HG03039 (cell line): ENCODE data around the gene ITGA1.
"Not testable (repeated sequence)": the region's sequence is repeated elsewhere in the genome, so short reads cannot be mapped to it uniquely, and the experiment has no call there.

Experiments used
- ATAC-seq: cut with Tn5 transposase; IDR thresholded peaks from one replicate; pipeline ENCODE4 v1.9.1; 2021; ENCODE audit warnings: mild to moderate bottlenecking, moderate library complexity; ENCODE audit not compliant: unreplicated experiment

Gene ITGA1

GRCh38 chr5:52861368-52861767 lies 73.7 kb downstream of the ITGA1 start:
- no peak for ATAC-seq

- ATAC-seq, result no peak
These were observed 76.1 kb downstream of the ITGA1 start for GRCh38 chr5:52863715-52864290.

GRCh38 chr5:52864371-52864770 lies 76.7 kb downstream of the ITGA1 start:
- no peak for ATAC-seq

GRCh38 chr5:52864884-52865283 lies 77.2 kb downstream of the ITGA1 start:
- no peak for ATAC-seq

- not testable (repeated sequence) for ATAC-seq
These were observed 78.3 kb downstream of the ITGA1 start for GRCh38 chr5:52865991-52866390.

GRCh38 chr5:52867809-52868208 lies 80.1 kb downstream of the ITGA1 start:
- ATAC-seq, result no peak

GRCh38 chr5:52868417-52868816 lies 80.7 kb downstream of the ITGA1 start:
- ATAC-seq, result no peak

- ATAC-seq, result no peak
These were observed 81.7 kb downstream of the ITGA1 start for GRCh38 chr5:52869391-52869790.

- no peak for ATAC-seq
These were observed 82.7 kb downstream of the ITGA1 start for GRCh38 chr5:52870448-52870847.

GRCh38 chr5:52875827-52876226 lies 88.1 kb downstream of the ITGA1 start:
- ATAC-seq, result no peak

- no peak for ATAC-seq
These were observed 88.7 kb downstream of the ITGA1 start for GRCh38 chr5:52876456-52876855.

GRCh38 chr5:52878656-52879055 lies 90.9 kb downstream of the ITGA1 start:
- ATAC-seq, result no peak

- no peak for ATAC-seq
These were observed 92.8 kb downstream of the ITGA1 start for GRCh38 chr5:52880541-52880940.

- ATAC-seq, result no peak
These were observed 93.8 kb downstream of the ITGA1 start for GRCh38 chr5:52881468-52881867.

GRCh38 chr5:52883110-52883509 lies 95.4 kb downstream of the ITGA1 start:
- ATAC-seq, result no peak

- ATAC-seq, result no peak
These were observed 96.7 kb downstream of the ITGA1 start for GRCh38 chr5:52884453-52884852.

GRCh38 chr5:52885614-52886013 lies 97.9 kb downstream of the ITGA1 start:
- no peak for ATAC-seq

GRCh38 chr5:52886206-52886605 lies 98.5 kb downstream of the ITGA1 start:
- no peak for ATAC-seq

- ATAC-seq, result no peak
These were observed 99.3 kb downstream of the ITGA1 start for GRCh38 chr5:52887066-52887465.

- ATAC-seq, result no peak
These were observed 100.6 kb downstream of the ITGA1 start for GRCh38 chr5:52888363-52888762.

- no peak for ATAC-seq
These were observed 104.6 kb downstream of the ITGA1 start for GRCh38 chr5:52892242-52892878.

GRCh38 chr5:52893105-52893504 lies 105.4 kb downstream of the ITGA1 start:
- ATAC-seq, result no peak

- ATAC-seq, result no peak
These were observed 106.1 kb downstream of the ITGA1 start for GRCh38 chr5:52893863-52894262.
